HepG2 (cell line): ENCODE results near the gene TBX21. TPM values are rescaled to one million over a fixed set of nuclear protein-coding genes. Genes with fewer than 3 reads are reported as not detected.

Experiments
- GATA4 ChIP-seq: sonication (generic); IDR thresholded peaks from 2 replicates; pipeline ENCODE4 v1.6.1; 2016; ENCODE audit warnings: antibody characterized with exemption, low read depth, borderline replicate concordance
- KDM5B ChIP-seq: sonication (generic); formaldehyde crosslinking; IDR thresholded peaks from 2 replicates; pipeline ENCODE4 v1.4.0; 2020; ENCODE audit warnings: missing genetic modification reagents, mild to moderate bottlenecking, borderline replicate concordance
- NR2F1 ChIP-seq, 2 experiments: fragments of 450-650 bp in 1 of 2; formaldehyde crosslinking in 1 of 2; IDR thresholded peaks; 2 replicates each; pipeline versions ENCODE4 v1.5.0 to v1.6.1; 2016 to 2020; ENCODE audit warnings: mild to moderate bottlenecking in 1 of 2, missing compliant biosample characterization in 1 of 2, missing genetic modification reagents in 1 of 2, moderate library complexity in 1 of 2
- SNAPC4 ChIP-seq: sonication (generic); formaldehyde crosslinking; IDR thresholded peaks from 2 replicates; pipeline ENCODE4 v1.4.0; 2020; ENCODE audit warnings: mild to moderate bottlenecking, missing genetic modification reagents
- ZNF577 ChIP-seq: sonication (generic); formaldehyde crosslinking; IDR thresholded peaks from 2 replicates; pipeline ENCODE4 v1.4.0; 2020; ENCODE audit warnings: mild to moderate bottlenecking, low read depth, missing genetic modification reagents, borderline replicate concordance
- ZNF777 ChIP-seq: sonication (generic); formaldehyde crosslinking; IDR thresholded peaks from 2 replicates; pipeline ENCODE4 v1.4.0; 2020; ENCODE audit warnings: missing genetic modification reagents
- polyA plus RNA-seq, 8 experiments: library from polyadenylated mRNA; depleted of rRNA in 3 of 8; stranded (reverse) in 7 of 8; unstranded in 1 of 8; fragments of >200 nt; fragmentation: Illumina TruSeq in 4 of 8; extraction: Trizol in 4 of 8; gene quantifications; 2 replicates each; pipeline versions ENCODE4 v1.2.1 to v1.2.3, GENCODE V29; 2011 to 2016; ENCODE audit warnings: low read depth in 4 of 8, missing spikeins in 1 of 8, mixed read lengths in 1 of 8; ENCODE audit not compliant: insufficient read depth in 1 of 8
- total RNA-seq, 5 experiments: library from RNA; depleted of rRNA; stranded (reverse); fragments of >200 nt; fragmentation: Illumina TruSeq; extraction: Trizol; gene quantifications; 2 replicates each; pipeline ENCODE4 v1.2.3, GENCODE V29; 2016; ENCODE audit warnings: low read depth in 1 of 5
- TF ChIP-seq, protein P1 (sequence below): sonication (generic); formaldehyde crosslinking; IDR thresholded peaks from 2 replicates; pipeline ENCODE4 v1.4.0; 2020; ENCODE audit warnings: mild to moderate bottlenecking, missing genetic modification reagents, borderline replicate concordance
- TF ChIP-seq, protein P2 (sequence below): sonication (generic); formaldehyde crosslinking; IDR thresholded peaks from 2 replicates; pipeline ENCODE4 v1.5.0; 2020; ENCODE audit warnings: missing genetic modification reagents
- TF ChIP-seq, protein P3 (sequence below): sonication (generic); formaldehyde crosslinking; conservative IDR thresholded peaks from 2 replicates; pipeline ENCODE4 v1.8.0; 2022; ENCODE audit warnings: missing genetic modification reagents

Gene TBX21
- total and polyA plus RNA-seq, 2 of the 13 experiments (the other 11 are each of a cell fraction or from before 2014, with no cell fraction given): not detected

GRCh38 chr17:47724705-47725104 lies 8.3 kb upstream of the TBX21 start (continued):
- TF ChIP-seq, protein P1, sequence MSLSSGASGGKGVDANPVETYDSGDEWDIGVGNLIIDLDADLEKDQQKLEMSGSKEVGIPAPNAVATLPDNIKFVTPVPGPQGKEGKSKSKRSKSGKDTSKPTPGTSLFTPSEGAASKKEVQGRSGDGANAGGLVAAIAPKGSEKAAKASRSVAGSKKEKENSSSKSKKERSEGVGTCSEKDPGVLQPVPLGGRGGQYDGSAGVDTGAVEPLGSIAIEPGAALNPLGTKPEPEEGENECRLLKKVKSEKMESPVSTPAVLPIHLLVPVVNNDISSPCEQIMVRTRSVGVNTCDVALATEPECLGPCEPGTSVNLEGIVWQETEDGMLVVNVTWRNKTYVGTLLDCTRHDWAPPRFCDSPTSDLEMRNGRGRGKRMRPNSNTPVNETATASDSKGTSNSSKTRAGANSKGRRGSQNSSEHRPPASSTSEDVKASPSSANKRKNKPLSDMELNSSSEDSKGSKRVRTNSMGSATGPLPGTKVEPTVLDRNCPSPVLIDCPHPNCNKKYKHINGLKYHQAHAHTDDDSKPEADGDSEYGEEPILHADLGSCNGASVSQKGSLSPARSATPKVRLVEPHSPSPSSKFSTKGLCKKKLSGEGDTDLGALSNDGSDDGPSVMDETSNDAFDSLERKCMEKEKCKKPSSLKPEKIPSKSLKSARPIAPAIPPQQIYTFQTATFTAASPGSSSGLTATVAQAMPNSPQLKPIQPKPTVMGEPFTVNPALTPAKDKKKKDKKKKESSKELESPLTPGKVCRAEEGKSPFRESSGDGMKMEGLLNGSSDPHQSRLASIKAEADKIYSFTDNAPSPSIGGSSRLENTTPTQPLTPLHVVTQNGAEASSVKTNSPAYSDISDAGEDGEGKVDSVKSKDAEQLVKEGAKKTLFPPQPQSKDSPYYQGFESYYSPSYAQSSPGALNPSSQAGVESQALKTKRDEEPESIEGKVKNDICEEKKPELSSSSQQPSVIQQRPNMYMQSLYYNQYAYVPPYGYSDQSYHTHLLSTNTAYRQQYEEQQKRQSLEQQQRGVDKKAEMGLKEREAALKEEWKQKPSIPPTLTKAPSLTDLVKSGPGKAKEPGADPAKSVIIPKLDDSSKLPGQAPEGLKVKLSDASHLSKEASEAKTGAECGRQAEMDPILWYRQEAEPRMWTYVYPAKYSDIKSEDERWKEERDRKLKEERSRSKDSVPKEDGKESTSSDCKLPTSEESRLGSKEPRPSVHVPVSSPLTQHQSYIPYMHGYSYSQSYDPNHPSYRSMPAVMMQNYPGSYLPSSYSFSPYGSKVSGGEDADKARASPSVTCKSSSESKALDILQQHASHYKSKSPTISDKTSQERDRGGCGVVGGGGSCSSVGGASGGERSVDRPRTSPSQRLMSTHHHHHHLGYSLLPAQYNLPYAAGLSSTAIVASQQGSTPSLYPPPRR (CRISPR knock-in tag): no peak
- TF ChIP-seq KDM5B (no peak), ZNF577 (CRISPR knock-in tag) (no peak), SNAPC4 (CRISPR knock-in tag) (no peak), GATA4 (no peak), NR2F1 (CRISPR knock-in tag; IDR thresholded peaks at IDR 0.05) (no peak), ZNF777 (no peak)
- TF ChIP-seq, protein P2, sequence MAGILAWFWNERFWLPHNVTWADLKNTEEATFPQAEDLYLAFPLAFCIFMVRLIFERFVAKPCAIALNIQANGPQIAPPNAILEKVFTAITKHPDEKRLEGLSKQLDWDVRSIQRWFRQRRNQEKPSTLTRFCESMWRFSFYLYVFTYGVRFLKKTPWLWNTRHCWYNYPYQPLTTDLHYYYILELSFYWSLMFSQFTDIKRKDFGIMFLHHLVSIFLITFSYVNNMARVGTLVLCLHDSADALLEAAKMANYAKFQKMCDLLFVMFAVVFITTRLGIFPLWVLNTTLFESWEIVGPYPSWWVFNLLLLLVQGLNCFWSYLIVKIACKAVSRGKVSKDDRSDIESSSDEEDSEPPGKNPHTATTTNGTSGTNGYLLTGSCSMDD (CRISPR knock-in tag): no peak
- TF ChIP-seq, protein P3, sequence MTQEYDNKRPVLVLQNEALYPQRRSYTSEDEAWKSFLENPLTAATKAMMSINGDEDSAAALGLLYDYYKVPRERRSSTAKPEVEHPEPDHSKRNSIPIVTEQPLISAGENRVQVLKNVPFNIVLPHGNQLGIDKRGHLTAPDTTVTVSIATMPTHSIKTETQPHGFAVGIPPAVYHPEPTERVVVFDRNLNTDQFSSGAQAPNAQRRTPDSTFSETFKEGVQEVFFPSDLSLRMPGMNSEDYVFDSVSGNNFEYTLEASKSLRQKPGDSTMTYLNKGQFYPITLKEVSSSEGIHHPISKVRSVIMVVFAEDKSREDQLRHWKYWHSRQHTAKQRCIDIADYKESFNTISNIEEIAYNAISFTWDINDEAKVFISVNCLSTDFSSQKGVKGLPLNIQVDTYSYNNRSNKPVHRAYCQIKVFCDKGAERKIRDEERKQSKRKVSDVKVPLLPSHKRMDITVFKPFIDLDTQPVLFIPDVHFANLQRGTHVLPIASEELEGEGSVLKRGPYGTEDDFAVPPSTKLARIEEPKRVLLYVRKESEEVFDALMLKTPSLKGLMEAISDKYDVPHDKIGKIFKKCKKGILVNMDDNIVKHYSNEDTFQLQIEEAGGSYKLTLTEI (CRISPR knock-in tag): no peak
